Measurements from ENCODE around the gene FAM193B. TPM values are rescaled to one million over a fixed set of nuclear protein-coding genes. Genes with fewer than 3 reads are reported as not detected.
"Not testable (repeated sequence)": the region's sequence is repeated elsewhere in the genome, so short reads cannot be mapped to it uniquely, and the experiment has no call there.

FAM193B gene
- total RNA-seq, 2 experiments from 2014 or later = 95.8 to 105 TPM

DNA sequence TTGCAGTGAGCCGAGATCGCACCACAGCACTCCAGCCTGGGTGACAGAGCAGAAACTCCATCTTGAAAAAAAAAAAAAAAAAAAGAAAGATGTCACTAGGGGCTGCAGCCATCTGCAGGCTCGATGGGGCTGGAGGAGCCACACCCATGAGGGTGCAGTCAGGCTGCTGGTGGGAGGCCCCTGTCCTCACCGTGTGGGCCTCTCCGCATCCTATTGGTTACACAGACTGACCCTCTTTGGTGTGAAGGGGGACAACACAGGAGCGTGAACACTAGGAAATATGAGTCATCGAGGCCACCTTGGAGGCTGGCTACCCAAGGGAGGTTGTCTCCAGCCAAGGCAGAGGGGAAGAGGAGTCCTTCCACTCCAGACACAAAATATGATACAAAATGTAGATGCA is 14.0 kb upstream of the FAM193B start:
- Mint-ChIP-seq H3K4me3 (no peak overlapping the region), H3K27me3 (ENCODE audit: low read depth) (peaks cover 4% of the 10 kb centered on the region), H3K27ac (no peak overlapping the region), H3K4me1 (ENCODE audit: low read depth) (peaks cover 3% of the 10 kb centered on the region), H3K36me3 (ENCODE audit: low read depth) (no peaks in the 10 kb centered on the region), H3K9me3 (ENCODE audit: insufficient read depth) (no peaks in the 10 kb centered on the region)
- ChIA-PET POLR2A (no interaction called here), CTCF (no interaction called here)
- no peak for DNase-seq
- ATAC-seq = no peak

GRCh38 chr5:177565046-177565445 is 10.7 kb upstream of the FAM193B start:
- H3K4me1 Mint-ChIP-seq (ENCODE audit: low read depth) = peaks cover 2% of the 10 kb centered on the region
- DNase-seq (no peak), ATAC-seq (no peak)
- H3K27me3 Mint-ChIP-seq (ENCODE audit: low read depth) = peaks cover 4% of the 10 kb centered on the region
- CTCF ChIA-PET = no interaction called here
- no peak overlapping the region for H3K4me3 Mint-ChIP-seq
- POLR2A ChIA-PET = no interaction called here
- no peaks in the 10 kb centered on the region for H3K36me3 Mint-ChIP-seq (ENCODE audit: low read depth)
- H3K9me3 Mint-ChIP-seq (ENCODE audit: insufficient read depth) = no peaks in the 10 kb centered on the region
- no peak overlapping the region for H3K27ac Mint-ChIP-seq

DNA sequence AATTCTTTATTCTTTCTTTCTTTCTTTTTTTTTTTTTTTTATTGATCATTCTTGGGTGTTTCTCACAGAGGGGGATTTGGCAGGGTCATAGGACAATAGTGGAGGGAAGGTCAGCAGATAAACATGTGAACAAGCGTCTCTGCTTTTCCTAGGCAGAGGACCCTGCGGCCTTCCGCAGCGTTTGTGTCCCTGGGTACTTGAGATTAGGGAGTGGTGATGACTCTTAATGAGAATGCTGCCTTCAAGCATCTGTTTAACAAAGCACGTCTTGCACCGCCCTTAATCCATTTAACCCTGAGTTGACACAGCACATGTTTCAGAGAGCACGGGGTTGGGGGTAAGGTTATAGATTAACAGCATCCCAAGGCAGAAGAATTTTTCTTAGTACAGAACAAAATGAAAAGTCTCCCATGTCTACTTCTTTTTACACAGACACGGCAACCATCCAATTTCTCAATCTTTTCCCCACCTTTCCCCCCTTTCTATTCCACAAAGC is 5.1 kb upstream of the FAM193B start:
- ATAC-seq; H3K27ac Mint-ChIP-seq; H3K9me3 Mint-ChIP-seq (ENCODE audit: insufficient read depth); CTCF ChIA-PET; POLR2A ChIA-PET; H3K36me3 Mint-ChIP-seq (ENCODE audit: low read depth); DNase-seq; H3K27me3 Mint-ChIP-seq (ENCODE audit: low read depth); H3K4me3 Mint-ChIP-seq: not testable (repeated sequence)
- H3K4me1 Mint-ChIP-seq (ENCODE audit: low read depth) = peaks cover 22% of the 10 kb centered on the region

GRCh38 chr5:177557796-177558195 is 3.4 kb upstream of the FAM193B start:
- no peak for ATAC-seq
- no peak overlapping the region for H3K4me3 Mint-ChIP-seq
- no peaks in the 10 kb centered on the region for H3K9me3 Mint-ChIP-seq (ENCODE audit: insufficient read depth)
- CTCF ChIA-PET = interaction anchor here (0.9 kb wide), 1 partner anchor 9 kb away, joined by 3 read pairs; no protein-coding TSS in a partner anchor
- no peaks in the 10 kb centered on the region for H3K27me3 Mint-ChIP-seq (ENCODE audit: low read depth)
- peaks cover 1% of the 10 kb centered on the region for H3K36me3 Mint-ChIP-seq (ENCODE audit: low read depth)
- peaks cover 31% of the 10 kb centered on the region for H3K4me1 Mint-ChIP-seq (ENCODE audit: low read depth)
- POLR2A ChIA-PET = no interaction called here
- peak overlapping the region; percentile 57 for H3K27ac Mint-ChIP-seq
- no peak for DNase-seq

- CTCF ChIA-PET = no interaction called here
- ATAC-seq (peak; percentile 14), DNase-seq (peak; percentile 54)
- H3K9me3 Mint-ChIP-seq (ENCODE audit: insufficient read depth) = no peaks in the 10 kb centered on the region
- H3K4me3 Mint-ChIP-seq = no peak overlapping the region
- no peaks in the 10 kb centered on the region for H3K27me3 Mint-ChIP-seq (ENCODE audit: low read depth)
- peak overlapping the region; percentile 57 for H3K27ac Mint-ChIP-seq
- peaks cover 6% of the 10 kb centered on the region for H3K36me3 Mint-ChIP-seq (ENCODE audit: low read depth)
- POLR2A ChIA-PET = no interaction called here
- peaks cover 37% of the 10 kb centered on the region for H3K4me1 Mint-ChIP-seq (ENCODE audit: low read depth)
Observed at GRCh38 chr5:177557041-177557647, 2.8 kb upstream of the FAM193B start.

DNA sequence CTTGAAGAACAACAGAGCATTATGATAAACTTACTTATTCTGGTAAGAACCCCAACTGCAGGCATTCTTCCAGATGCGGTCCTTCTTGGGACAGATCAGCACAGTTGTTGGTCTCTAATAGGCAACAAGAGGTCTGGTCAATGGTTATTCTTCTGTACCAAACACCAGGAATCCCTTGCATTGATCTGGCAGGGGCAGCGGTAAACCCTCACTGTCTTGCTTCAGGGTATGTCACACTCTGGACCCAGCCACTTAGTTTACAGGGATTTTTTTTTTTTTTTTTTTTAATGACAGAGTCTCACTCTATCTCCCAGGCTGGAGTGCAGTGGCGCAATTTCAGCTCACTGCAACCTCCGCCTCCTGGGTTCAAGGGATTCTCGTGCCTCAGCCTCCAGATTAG is 1.3 kb upstream of the FAM193B start:
- POLR2A ChIA-PET = no interaction called here
- ATAC-seq (no peak), DNase-seq (no peak)
- Mint-ChIP-seq H3K36me3 (ENCODE audit: low read depth) (peaks cover 19% of the 10 kb centered on the region), H3K27ac (no peak overlapping the region), H3K4me3 (no peak overlapping the region), H3K9me3 (ENCODE audit: insufficient read depth) (no peaks in the 10 kb centered on the region), H3K4me1 (ENCODE audit: low read depth) (peaks cover 40% of the 10 kb centered on the region), H3K27me3 (ENCODE audit: low read depth) (no peaks in the 10 kb centered on the region)
- CTCF ChIA-PET = no interaction called here

GRCh38 chr5:177555228-177555627 is 865 bp upstream of the FAM193B start:
- POLR2A ChIA-PET = no interaction called here
- Mint-ChIP-seq H3K4me1 (ENCODE audit: low read depth) (peaks cover 40% of the 10 kb centered on the region), H3K9me3 (ENCODE audit: insufficient read depth) (no peaks in the 10 kb centered on the region), H3K27me3 (ENCODE audit: low read depth) (no peaks in the 10 kb centered on the region), H3K27ac (no peak overlapping the region), H3K4me3 (peak overlapping the region; percentile 85), H3K36me3 (ENCODE audit: low read depth) (peaks cover 21% of the 10 kb centered on the region)
- CTCF ChIA-PET = no interaction called here
- DNase-seq (no peak), ATAC-seq (no peak)

DNA sequence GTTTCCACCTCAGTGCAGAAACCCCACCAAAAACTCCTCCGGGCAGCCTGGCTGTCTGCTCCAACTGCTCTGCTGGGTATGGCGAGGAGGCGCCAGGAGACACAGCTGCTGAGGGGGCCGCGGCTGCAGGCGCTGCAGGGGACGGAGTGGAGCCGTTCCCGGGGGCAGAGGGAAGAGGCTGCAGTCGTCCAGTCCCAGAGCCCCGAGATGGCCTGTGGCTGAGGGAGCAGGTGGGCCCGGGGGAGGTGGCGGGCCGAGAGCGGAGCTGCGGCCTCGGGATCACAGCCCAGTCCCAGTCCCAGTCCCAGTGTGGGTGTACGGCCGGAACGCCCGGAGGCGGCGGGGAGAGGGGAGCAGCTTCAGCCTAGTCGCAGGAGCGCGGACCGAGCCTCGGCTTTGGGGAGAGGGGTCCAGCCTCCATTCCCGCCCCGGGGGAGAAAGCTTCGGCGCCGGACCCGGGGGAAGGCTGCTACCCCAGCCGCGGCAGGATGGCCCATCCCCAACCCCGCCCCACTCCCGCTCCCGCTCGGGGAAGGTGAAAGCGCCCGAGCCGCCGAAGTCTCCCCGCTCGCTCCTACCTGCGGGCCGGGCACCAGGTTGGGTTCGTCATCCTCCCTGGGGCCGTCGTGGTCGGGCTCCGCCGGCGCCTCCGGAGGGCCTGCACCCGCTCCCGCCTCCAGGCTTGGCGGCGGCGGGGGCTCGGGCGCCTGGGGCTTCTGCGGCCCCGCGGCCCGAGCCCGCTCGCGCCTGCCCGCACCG is 513 bp downstream of the FAM193B start:
- POLR2A ChIA-PET = interaction anchor here (1.3 kb wide), 1 partner anchor 9 kb away, joined by 4 read pairs; no protein-coding TSS in a partner anchor
- ATAC-seq = peak; percentile 59
- Mint-ChIP-seq H3K27ac (peak overlapping the region; percentile 62), H3K9me3 (ENCODE audit: insufficient read depth) (no peaks in the 10 kb centered on the region), H3K4me3 (peak overlapping the region; percentile 85), H3K27me3 (ENCODE audit: low read depth) (no peaks in the 10 kb centered on the region), H3K36me3 (ENCODE audit: low read depth) (peaks cover 26% of the 10 kb centered on the region), H3K4me1 (ENCODE audit: low read depth) (peaks cover 40% of the 10 kb centered on the region)
- DNase-seq = peak; percentile 54
- CTCF ChIA-PET = no interaction called here

- ATAC-seq (no peak), DNase-seq (no peak)
- peak overlapping the region; percentile 74 for H3K27ac Mint-ChIP-seq
- peaks cover 26% of the 10 kb centered on the region for H3K36me3 Mint-ChIP-seq (ENCODE audit: low read depth)
- peak overlapping the region; percentile 79 for H3K4me3 Mint-ChIP-seq
- H3K27me3 Mint-ChIP-seq (ENCODE audit: low read depth) = no peaks in the 10 kb centered on the region
- POLR2A ChIA-PET = interaction anchor here (1.3 kb wide), 2 partner anchors 8 to 46 kb away, joined by 3 to 4 read pairs; no protein-coding TSS in a partner anchor
- H3K4me1 Mint-ChIP-seq (ENCODE audit: low read depth) = peaks cover 40% of the 10 kb centered on the region
- CTCF ChIA-PET = no interaction called here
- H3K9me3 Mint-ChIP-seq (ENCODE audit: insufficient read depth) = no peaks in the 10 kb centered on the region
Observed at GRCh38 chr5:177552839-177553455, 1.4 kb downstream of the FAM193B start.

- Mint-ChIP-seq H3K27ac (no peak overlapping the region), H3K27me3 (ENCODE audit: low read depth) (no peaks in the 10 kb centered on the region), H3K4me3 (no peak overlapping the region), H3K36me3 (ENCODE audit: low read depth) (peaks cover 29% of the 10 kb centered on the region), H3K4me1 (ENCODE audit: low read depth) (peaks cover 24% of the 10 kb centered on the region), H3K9me3 (ENCODE audit: insufficient read depth) (no peaks in the 10 kb centered on the region)
- ChIA-PET CTCF (no interaction called here), POLR2A (no interaction called here)
- no peak for DNase-seq
- no peak for ATAC-seq
Observed at GRCh38 chr5:177550122-177550521, 4.2 kb downstream of the FAM193B start.

- Mint-ChIP-seq H3K4me3 (no peak overlapping the region), H3K36me3 (ENCODE audit: low read depth) (peaks cover 36% of the 10 kb centered on the region), H3K27me3 (ENCODE audit: low read depth) (no peaks in the 10 kb centered on the region), H3K27ac (no peak overlapping the region), H3K4me1 (ENCODE audit: low read depth) (peaks cover 16% of the 10 kb centered on the region), H3K9me3 (ENCODE audit: insufficient read depth) (no peaks in the 10 kb centered on the region)
- CTCF ChIA-PET = no interaction called here
- no peak for DNase-seq
- POLR2A ChIA-PET = interaction anchor here (1.2 to 1.5 kb wide), 3 partner anchors 10 to 51 kb away, joined by 3 to 5 read pairs (median 3); partner anchors contain the start of gene B4GALT7
- ATAC-seq = no peak
Observed at GRCh38 chr5:177548495-177548894, 5.9 kb downstream of the FAM193B start.

DNA sequence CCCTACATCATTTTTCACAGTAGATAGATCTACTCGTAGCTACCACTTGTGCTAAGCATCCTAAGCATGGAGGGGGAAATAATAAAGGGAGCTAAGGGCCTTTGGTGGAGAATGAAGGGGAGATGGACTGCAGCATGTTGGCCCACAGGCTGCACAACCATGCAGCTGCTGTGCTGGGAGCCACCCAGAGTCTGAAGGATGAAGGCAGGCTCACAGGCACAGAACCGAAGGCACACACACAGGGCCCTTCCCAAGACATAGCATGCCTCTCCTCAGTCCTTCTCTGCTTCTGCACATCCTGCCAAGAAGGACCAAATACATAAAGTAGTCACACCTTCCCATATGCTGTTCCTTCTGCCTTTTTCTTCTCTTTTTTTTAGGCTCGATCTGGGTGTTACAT is 6.6 kb downstream of the FAM193B start:
- DNase-seq (no peak), ATAC-seq (no peak)
- Mint-ChIP-seq H3K4me3 (no peak overlapping the region), H3K36me3 (ENCODE audit: low read depth) (peaks cover 34% of the 10 kb centered on the region), H3K9me3 (ENCODE audit: insufficient read depth) (no peaks in the 10 kb centered on the region), H3K27me3 (ENCODE audit: low read depth) (no peaks in the 10 kb centered on the region), H3K4me1 (ENCODE audit: low read depth) (peaks cover 9% of the 10 kb centered on the region), H3K27ac (no peak overlapping the region)
- ChIA-PET POLR2A (interaction anchor here (1.2 to 1.5 kb wide), 3 partner anchors 9 to 52 kb away, joined by 3 to 5 read pairs (median 3); partner anchors contain the start of gene B4GALT7), CTCF (no interaction called here)

Data from activated CD8-positive, alpha-beta T cell treated with anti-CD3 and anti-CD28 coated beads, Interleukin-2, amount 10 ng/mL, durations not matched to agents 7 days and 5 days (primary cell).